B cell (primary cell): ENCODE results near the gene INA. TPM values are rescaled to one million over a fixed set of nuclear protein-coding genes. Genes with fewer than 3 reads are reported as not detected.

Experiments
- ATAC-seq: fragments of 200-7000 bp; cut with Tn5 transposase; one replicate; pipeline ENCODE4 v1.10.0; 2021; ENCODE audit warnings: low read depth, mild to moderate bottlenecking, moderate number of reproducible peaks, moderate library complexity
- CTCF ChIA-PET: fragments of 350-600 bp; sonication (Branson Sonifier 250); formaldehyde crosslinking; loops from one replicate; lab custom pipeline; 2021; ENCODE audit warnings: antibody characterized with exemption, inconsistent platforms; lab: Charles Lee
- POLR2A ChIA-PET: fragments of 350-600 bp; sonication (Branson Sonifier 250); formaldehyde crosslinking; loops from one replicate; lab custom pipeline; 2021; ENCODE audit warnings: antibody characterized with exemption; lab: Charles Lee
- DNase-seq: peaks from one replicate; pipeline ENCODE4 v3.0.0; 2013
- H2AFZ ChIP-seq: 2 replicates; pipeline ENCODE4 v1.6.1; 2012; ENCODE audit warnings: mild to moderate bottlenecking, low read depth, low read length; ENCODE audit not compliant: insufficient read depth, poor library complexity, severe bottlenecking
- H3K27ac ChIP-seq, 2 donors: 1 replicate in 1 of 2; 2 replicates in 1 of 2; pipeline ENCODE4 v1.5.1; 2012 to 2013; ENCODE audit warnings: low read length in 2 of 2, mild to moderate bottlenecking in 2 of 2, moderate library complexity in 1 of 2
- H3K27me3 ChIP-seq, 4 experiments: fragments of 200-600 bp in 1 of 4; sonication (generic) in 1 of 4; replicated peaks in 1 of 4; 1 replicate in 2 of 4; 2 replicates in 2 of 4; pipeline versions ENCODE4 v1.6.1 to v1.7.0; 2013 to 2016; ENCODE audit warnings: low read length in 3 of 4, mild to moderate bottlenecking in 2 of 4, mixed read lengths in 1 of 4, moderate library complexity in 1 of 4; ENCODE audit not compliant: insufficient read depth in 4 of 4, control insufficient read depth in 3 of 4; ENCODE audit errors: control extremely low read depth in 1 of 4
- H3K36me3 ChIP-seq, 2 experiments: replicated peaks in 1 of 2; 1 replicate in 1 of 2; 2 replicates in 1 of 2; pipeline versions ENCODE4 v1.6.1 to v1.7.1; 2013; ENCODE audit warnings: low read length in 1 of 2; ENCODE audit not compliant: insufficient read depth in 2 of 2, control insufficient read depth in 1 of 2; ENCODE audit errors: control extremely low read depth in 1 of 2, extremely low read depth in 1 of 2
- H3K4me1 ChIP-seq, 2 donors: fragments of 200-600 bp in 1 of 2; sonication (generic) in 1 of 2; 1 replicate in 1 of 2; 2 replicates in 1 of 2; pipeline versions ENCODE4 v1.5.1 to v1.6.1; 2013 to 2017; ENCODE audit warnings: low read length in 2 of 2; ENCODE audit not compliant: control insufficient read depth in 2 of 2, insufficient read depth in 2 of 2
- H3K4me2 ChIP-seq: replicated peaks from 2 replicates; pipeline ENCODE3; 2012; ENCODE audit warnings: mild to moderate bottlenecking, low read depth, low read length; ENCODE audit not compliant: poor library complexity, severe bottlenecking
- H3K4me3 ChIP-seq, 5 experiments: fragments of 200-600 bp in 1 of 5; sonication (generic) in 1 of 5; 1 replicate in 3 of 5; 2 replicates in 2 of 5; pipeline versions ENCODE4 v1.5.1 to v1.7.0; 2011 to 2016; ENCODE audit warnings: low read length in 4 of 5, mild to moderate bottlenecking in 4 of 5, low read depth in 2 of 5, control low read depth in 1 of 5, moderate library complexity in 1 of 5; ENCODE audit not compliant: insufficient read depth in 1 of 5; ENCODE audit errors: control extremely low read depth in 1 of 5, extremely low read depth in 1 of 5
- H3K79me2 ChIP-seq: fragments of 200-600 bp; sonication (generic); one replicate; pipeline ENCODE4 v1.6.0; 2016; ENCODE audit warnings: low read length; ENCODE audit not compliant: control insufficient read depth, insufficient read depth
- H3K9ac ChIP-seq: fragments of 200-600 bp; sonication (generic); 2 replicates; pipeline ENCODE4 v1.6.1; 2017; ENCODE audit warnings: mild to moderate bottlenecking, low read length, moderate library complexity
- H3K9me3 ChIP-seq, 3 donors: one replicate each; pipeline versions ENCODE4 v1.6.1 to v1.7.1; 2013; ENCODE audit warnings: low read length in 2 of 3; ENCODE audit not compliant: control insufficient read depth in 2 of 3, insufficient read depth in 1 of 3; ENCODE audit errors: control extremely low read depth in 1 of 3
- H4K20me1 ChIP-seq: 2 replicates; pipeline ENCODE4 v1.6.0; 2012; ENCODE audit warnings: mild to moderate bottlenecking, low read length; ENCODE audit not compliant: insufficient read depth, control insufficient read depth, poor library complexity, severe bottlenecking
- H3K27ac Mint-ChIP-seq: one replicate; pipeline ENCODE4 v1.8.0; 2021; ENCODE audit warnings: mixed read lengths
- H3K27me3 Mint-ChIP-seq: one replicate; pipeline ENCODE4 v1.8.0; 2021; ENCODE audit warnings: mixed read lengths
- H3K4me1 Mint-ChIP-seq: one replicate; pipeline ENCODE4 v1.8.0; 2021; ENCODE audit warnings: mixed read lengths
- H3K4me3 Mint-ChIP-seq: one replicate; pipeline ENCODE4 v1.8.0; 2021; ENCODE audit warnings: mixed read lengths
- H3K9me3 Mint-ChIP-seq: one replicate; pipeline ENCODE4 v1.8.0; 2022; ENCODE audit warnings: mixed read lengths; ENCODE audit not compliant: insufficient read depth
- CTCF ChIP-seq: fragments of 200-600 bp; IDR thresholded peaks from one replicate; pipeline ENCODE4 v1.8.0; 2022; ENCODE audit warnings: antibody characterized with exemption, mild to moderate bottlenecking
- EZH2 ChIP-seq: IDR thresholded peaks from 2 replicates; pipeline ENCODE4 v1.6.1; 2012; ENCODE audit warnings: borderline replicate concordance, low read depth, mild to moderate bottlenecking, moderate library complexity, low read length; ENCODE audit not compliant: insufficient read depth, poor library complexity, severe bottlenecking
- WGBS: methylation state at CpG from one replicate; pipeline ENCODE4 v1.1.5; 2013; ENCODE audit warnings: missing lambda C conversion rate; ENCODE audit not compliant: insufficient coverage; 5-methylcytosine and 5-hydroxymethylcytosine counted together
- intact Hi-C: fragments of 100-400 bp; cut with micrococcal nuclease; formaldehyde crosslinking; loops from one replicate; pipeline ENCODE4 v1.10.0; 2022
- polyA plus RNA-seq: library from polyadenylated mRNA; depleted of rRNA; stranded (reverse); fragments of >200 nt; gene quantifications from 2 replicates; pipeline ENCODE4 v1.2.3, GENCODE V29; 2012
- total RNA-seq, 2 donors: library from RNA; stranded (reverse); fragments of 120-200 nt in 1 of 2; gene quantifications; 1 replicate in 1 of 2; 2 replicates in 1 of 2; pipeline versions ENCODE4 v1.2.3 to v1.2.4, GENCODE V29; 2013 to 2022

INA gene
- total and polyA plus RNA-seq, 2 donors (not counting 1 experiment from before 2014, with no cell fraction given), result 0.03 TPM; not detected in 1

GRCh38 chr10:103316087-103316486 is 39.1 kb downstream of the INA start:
- no peaks in the 10 kb centered on the region for H3K27me3 ChIP-seq
- Mint-ChIP-seq H3K27me3 (no peaks in the 10 kb centered on the region), H3K9me3 (no peaks in the 10 kb centered on the region), H3K4me3 (no peak overlapping the region), H3K4me1 (no peaks in the 10 kb centered on the region), H3K27ac (no peak overlapping the region)
- ATAC-seq, result no peak
- no peak overlapping the region for H3K4me3 ChIP-seq
- H3K79me2 ChIP-seq, result no peaks in the 10 kb centered on the region
- CTCF ChIA-PET, result no interaction called here
- no peak overlapping the region for H3K4me2 ChIP-seq
- no peak overlapping the region for H2AFZ ChIP-seq
- no peak overlapping the region for H3K9ac ChIP-seq
- intact Hi-C loops, result no loop called here
- H3K36me3 ChIP-seq, result peaks cover 5 to 22% of the 10 kb centered on the region in 2 experiments
- no peak for TF ChIP-seq EZH2
- TF ChIP-seq CTCF, result no peak
- POLR2A ChIA-PET, result no interaction called here
- H4K20me1 ChIP-seq, result no peaks in the 10 kb centered on the region
- no peak for DNase-seq
- no peaks in the 10 kb centered on the region for H3K9me3 ChIP-seq
- H3K4me1 ChIP-seq, result no peaks in the 10 kb centered on the region
- no peak overlapping the region for H3K27ac ChIP-seq

DNA sequence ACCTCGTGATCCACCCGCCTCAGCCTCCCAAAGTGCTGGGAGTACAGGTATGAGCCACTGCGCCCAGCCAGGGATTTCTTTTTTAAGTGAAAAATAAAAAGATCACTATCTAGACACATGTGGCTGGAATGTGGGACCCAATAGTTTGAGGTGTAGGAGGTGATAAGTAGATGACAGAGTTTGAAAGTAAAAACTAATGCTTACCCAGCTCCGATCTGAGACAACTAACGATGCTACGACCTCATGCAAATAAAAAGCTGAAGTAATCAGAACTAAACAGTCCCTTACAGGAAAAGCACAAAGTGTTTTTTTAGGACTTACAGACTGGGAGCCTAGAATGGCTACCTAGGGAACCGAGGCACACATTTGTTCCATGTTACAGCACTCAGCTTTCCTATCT is 51.0 kb downstream of the INA start:
- peaks cover 0 to 9% of the 10 kb centered on the region in 2 experiments for H3K36me3 ChIP-seq
- H2AFZ ChIP-seq, result no peak overlapping the region
- WGBS, result 100% methylated on average over 3 of the region's 7 CpGs
- Mint-ChIP-seq H3K9me3 (no peaks in the 10 kb centered on the region), H3K4me1 (no peaks in the 10 kb centered on the region), H3K27ac (no peak overlapping the region), H3K4me3 (no peak overlapping the region), H3K27me3 (no peaks in the 10 kb centered on the region)
- ChIA-PET CTCF (no interaction called here), POLR2A (no interaction called here)
- intact Hi-C loops, result no loop called here
- DNase-seq (no peak), ATAC-seq (no peak)
- no peaks in the 10 kb centered on the region for H3K9me3 ChIP-seq
- no peaks in the 10 kb centered on the region for H3K4me1 ChIP-seq
- H3K4me3 ChIP-seq, result no peak overlapping the region
- no peak overlapping the region for H3K9ac ChIP-seq
- H3K4me2 ChIP-seq, result no peak overlapping the region
- TF ChIP-seq CTCF, result no peak
- TF ChIP-seq EZH2, result no peak
- H4K20me1 ChIP-seq, result no peaks in the 10 kb centered on the region
- no peaks in the 10 kb centered on the region for H3K79me2 ChIP-seq
- H3K27ac ChIP-seq, result no peak overlapping the region
- no peaks in the 10 kb centered on the region for H3K27me3 ChIP-seq
